LNCaP clone FGC (cell line): ENCODE results near the gene ANKAR.
A peak's percentile ranks its signal among the peaks of the same experiment; 100 is the strongest.
"Not testable (repeated sequence)": the region's sequence is repeated elsewhere in the genome, so short reads cannot be mapped to it uniquely, and the experiment has no call there.

Experiments
- DNase-seq: peaks from one replicate; pipeline ENCODE4 v3.0.0-alpha.2; 2011; ENCODE audit warnings: low read depth
- H3K4me3 ChIP-seq: 2 replicates; pipeline ENCODE4 v1.5.1; 2011; ENCODE audit warnings: mild to moderate bottlenecking, low read depth, low read length, control low read depth
- TF ChIP-seq, protein P1 (sequence below): IDR thresholded peaks from 2 replicates; pipeline ENCODE4 v1.5.1; 2012; ENCODE audit warnings: mild to moderate bottlenecking; ENCODE audit not compliant: control insufficient read depth, insufficient read depth; ENCODE audit errors: extremely low read depth

Gene ANKAR

DNA sequence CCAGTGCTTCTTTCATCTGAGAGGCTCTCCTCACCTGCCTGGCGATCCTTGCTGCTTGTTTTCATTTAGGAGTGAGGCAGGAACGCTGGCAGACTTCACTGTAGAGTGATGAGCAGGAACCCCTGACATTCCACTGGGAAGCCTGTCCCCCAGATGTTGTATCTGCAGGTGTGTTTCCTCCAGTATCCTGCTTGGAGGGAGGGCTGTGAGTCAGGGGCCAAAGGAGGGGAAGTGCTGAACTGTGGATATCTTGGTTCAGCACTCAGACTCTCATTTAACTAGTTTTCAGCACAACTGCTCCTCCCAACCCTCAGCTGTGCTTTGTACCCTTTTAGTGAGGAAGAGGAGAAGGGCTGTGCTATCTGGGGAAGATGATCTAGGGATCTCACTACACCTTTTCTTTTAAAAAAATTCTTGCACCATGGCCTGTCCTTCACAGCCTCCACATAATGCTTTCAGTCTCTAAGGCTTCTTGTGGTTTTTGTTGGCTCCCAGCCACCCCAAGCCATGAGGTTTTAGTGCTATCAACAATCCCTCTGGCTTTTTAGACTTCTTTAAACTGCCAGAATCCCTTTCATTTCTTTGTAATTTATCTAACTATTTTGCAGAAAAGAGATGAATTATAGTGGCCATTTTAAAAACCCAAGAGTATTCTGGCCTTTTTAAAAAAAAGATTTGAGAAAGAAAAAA, 11.2 kb downstream of the ANKAR start:
- no peak for DNase-seq
- no peak overlapping the region for H3K4me3 ChIP-seq
- TF ChIP-seq, protein P1, sequence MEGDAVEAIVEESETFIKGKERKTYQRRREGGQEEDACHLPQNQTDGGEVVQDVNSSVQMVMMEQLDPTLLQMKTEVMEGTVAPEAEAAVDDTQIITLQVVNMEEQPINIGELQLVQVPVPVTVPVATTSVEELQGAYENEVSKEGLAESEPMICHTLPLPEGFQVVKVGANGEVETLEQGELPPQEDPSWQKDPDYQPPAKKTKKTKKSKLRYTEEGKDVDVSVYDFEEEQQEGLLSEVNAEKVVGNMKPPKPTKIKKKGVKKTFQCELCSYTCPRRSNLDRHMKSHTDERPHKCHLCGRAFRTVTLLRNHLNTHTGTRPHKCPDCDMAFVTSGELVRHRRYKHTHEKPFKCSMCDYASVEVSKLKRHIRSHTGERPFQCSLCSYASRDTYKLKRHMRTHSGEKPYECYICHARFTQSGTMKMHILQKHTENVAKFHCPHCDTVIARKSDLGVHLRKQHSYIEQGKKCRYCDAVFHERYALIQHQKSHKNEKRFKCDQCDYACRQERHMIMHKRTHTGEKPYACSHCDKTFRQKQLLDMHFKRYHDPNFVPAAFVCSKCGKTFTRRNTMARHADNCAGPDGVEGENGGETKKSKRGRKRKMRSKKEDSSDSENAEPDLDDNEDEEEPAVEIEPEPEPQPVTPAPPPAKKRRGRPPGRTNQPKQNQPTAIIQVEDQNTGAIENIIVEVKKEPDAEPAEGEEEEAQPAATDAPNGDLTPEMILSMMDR: no peak

DNA sequence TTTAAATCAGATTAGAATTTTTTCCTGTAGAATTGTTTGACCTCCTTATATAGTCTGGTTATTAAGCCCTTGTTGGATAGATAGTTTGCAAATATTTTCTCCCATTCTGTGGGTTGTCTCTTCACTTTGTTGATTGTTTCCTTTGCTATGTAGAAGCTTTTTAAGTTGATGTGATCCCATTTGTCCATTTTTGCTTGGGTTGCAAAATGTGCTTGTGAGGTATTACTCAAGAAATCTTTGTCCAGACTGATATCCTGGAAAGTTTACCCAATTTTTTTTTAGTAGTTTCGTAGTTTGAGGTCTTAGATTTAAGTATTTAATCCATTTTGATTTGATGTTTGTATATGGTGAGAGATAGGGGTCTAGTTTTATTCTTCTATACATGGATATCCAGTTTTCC, 13.3 kb downstream of the ANKAR start:
- not testable (repeated sequence) for H3K4me3 ChIP-seq, DNase-seq

DNA sequence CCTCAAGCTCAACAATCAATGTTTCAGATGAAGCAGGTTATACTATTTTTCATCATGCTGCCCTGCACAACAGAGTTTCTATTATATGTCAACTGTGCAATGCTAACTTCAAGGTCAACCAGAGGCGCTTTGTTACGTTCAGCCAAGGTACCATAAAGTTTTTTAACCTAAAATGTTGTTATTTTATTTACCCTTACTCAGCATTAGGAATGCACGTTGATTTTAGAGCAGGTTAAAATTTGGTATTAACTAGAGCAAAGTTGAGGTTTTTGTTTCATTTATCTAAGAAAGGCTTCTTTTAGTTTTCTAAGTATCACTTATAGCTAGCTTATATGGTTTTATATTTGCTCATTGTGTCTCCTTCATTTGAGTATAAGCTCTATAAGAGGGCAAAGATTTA, 21.8 kb downstream of the ANKAR start:
- TF ChIP-seq, protein P1: no peak
- H3K4me3 ChIP-seq: no peak overlapping the region
- DNase-seq: no peak

DNA sequence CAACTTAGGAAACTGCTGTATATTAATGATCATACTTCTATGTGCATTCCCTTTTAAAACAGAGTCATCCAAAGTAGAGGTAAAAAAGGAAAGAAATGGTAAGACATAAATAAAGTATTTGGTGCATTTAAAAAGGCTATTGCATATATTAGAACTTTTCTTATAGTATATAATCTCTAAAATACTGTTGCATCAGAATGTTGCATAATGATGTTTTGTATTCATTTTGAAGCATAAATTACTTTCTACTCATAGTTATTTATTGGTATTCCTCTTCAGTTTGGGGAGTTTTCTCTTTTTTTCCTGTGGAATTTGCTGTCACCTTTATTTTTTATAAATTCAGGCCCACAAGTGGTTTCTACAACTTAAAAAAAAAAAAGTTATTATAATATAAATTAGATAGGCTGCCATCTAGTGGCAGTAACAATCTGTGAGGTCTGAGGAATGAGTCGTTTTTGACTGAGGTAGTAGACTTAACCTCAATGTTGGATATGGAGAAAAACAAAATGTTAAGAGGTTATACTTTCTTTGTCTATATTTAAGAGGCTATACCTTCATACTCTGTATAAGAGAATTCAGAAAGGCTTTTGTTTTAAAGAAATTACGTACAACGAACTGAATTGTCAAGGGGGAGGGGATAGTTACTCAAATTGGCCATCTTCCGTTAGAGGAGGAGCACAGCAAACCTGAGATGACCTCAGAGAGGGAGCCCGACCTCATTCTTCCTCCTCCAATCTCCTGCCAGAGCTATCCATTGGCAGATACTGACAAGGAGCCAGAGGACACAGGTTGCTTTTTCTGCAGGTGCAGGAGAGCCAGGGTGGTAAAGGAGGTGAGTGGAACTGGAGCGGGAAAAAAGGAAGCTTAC, 23.8 kb downstream of the ANKAR start:
- TF ChIP-seq, protein P1: peak; percentile 46
- DNase-seq: peak; percentile 81
- peak overlapping the region; percentile 28 for H3K4me3 ChIP-seq

DNA sequence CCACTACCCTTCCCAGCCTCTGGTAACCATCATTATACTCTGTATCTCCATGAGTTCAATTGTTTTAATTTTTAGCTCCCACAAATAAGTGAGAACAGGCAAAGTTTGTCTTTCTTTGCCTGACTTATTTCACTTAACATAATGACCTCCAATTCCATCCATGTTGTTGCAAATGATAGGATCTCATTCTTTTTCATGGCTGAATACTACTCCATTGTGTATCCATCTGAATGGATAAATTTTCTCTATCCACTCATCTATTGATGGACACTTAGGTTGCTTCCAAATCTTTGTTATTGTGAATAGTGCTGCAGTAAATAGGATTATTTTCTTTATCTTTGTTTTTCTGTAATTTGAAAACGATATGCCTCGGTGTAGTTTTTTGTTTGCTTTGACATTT, 26.2 kb downstream of the ANKAR start:
- TF ChIP-seq, protein P1: no peak

DNA sequence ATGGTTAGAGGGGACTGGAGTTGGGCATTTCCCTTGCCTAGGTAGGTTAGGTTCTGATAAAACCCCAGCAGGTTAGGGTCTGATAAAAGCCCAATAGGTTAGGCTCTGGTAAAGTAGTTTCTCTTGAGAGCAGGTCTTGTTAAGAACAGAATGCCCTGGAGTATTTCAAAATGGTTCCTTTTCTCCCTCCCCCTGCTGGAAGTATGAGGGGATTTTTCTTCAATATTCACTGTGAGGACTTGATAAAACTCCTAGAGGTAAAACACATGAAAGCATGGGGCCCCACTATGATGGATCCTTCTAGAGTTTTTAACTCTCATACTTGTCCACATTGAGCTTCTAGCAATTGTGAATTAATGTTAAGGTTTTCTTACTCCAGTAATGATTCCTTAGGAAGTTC, 27.6 kb downstream of the ANKAR start:
- H3K4me3 ChIP-seq: no peak overlapping the region
- TF ChIP-seq, protein P1: no peak
- no peak for DNase-seq

More for the DNA sequence above, 26.2 kb downstream of the ANKAR start:
- no peak overlapping the region for H3K4me3 ChIP-seq
- no peak for DNase-seq

DNA sequence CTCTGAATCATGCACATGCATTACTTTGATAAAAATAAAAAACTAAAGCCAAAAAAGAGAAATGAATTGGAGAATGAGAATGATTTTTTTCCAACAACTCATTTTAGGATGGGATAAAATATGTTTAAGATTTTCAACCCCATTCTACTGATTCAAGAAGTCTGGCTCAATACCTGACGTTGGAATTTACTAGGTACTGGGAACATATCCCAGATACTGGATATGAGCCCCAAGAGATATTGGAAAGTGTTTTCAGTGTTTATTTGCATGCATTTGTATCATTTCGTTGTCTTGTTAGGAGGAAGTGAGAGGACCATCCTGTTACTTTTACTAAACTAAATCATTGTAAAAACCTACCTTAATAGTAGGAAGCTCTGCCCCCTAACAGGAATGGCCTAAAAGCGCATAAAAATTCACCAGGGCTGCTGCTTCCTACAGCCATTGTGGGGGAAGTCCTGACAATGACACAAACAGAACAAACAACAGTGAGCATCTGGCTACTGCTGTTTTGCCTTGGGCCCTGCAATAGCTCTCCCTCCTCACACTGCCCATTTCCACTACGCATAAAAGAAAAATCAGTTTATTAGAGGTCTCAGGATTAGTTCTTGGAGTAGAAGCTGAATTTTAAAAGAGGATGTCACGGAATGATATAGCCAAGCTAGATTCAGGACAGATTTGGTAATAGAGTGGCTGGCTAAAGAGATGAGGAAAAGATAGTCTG, 35.2 kb downstream of the ANKAR start:
- TF ChIP-seq, protein P1: no peak
- no peak for DNase-seq
- H3K4me3 ChIP-seq: no peak overlapping the region

DNA sequence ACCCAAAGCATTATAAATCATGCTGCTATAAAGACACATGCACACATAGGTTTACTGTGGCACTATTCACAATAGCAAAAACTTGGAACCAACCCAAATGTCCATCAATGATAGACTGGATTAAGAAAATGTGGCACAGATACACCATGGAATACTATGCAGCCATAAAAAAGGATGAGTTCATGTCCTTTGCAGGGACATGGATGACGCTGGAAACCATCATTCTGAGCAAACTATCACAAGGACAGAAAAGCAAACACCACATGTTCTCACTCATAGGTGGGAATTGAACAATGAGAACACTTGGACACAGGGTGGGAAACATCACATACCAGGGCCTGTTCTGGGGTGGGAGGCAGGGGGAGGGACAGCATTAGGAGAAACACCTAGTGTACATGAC, 43.1 kb downstream of the ANKAR start:
- H3K4me3 ChIP-seq, DNase-seq: not testable (repeated sequence)
